ENCODE data around the gene RPS2. TPM values are rescaled to one million over a fixed set of nuclear protein-coding genes. Genes with fewer than 3 reads are reported as not detected.
A peak's percentile ranks its signal among the peaks of the same experiment; 100 is the strongest.

RPS2 gene
- total RNA-seq, 2 experiments from 2014 or later = 2,564 to 2,882 TPM

GRCh38 chr16:1975432-1976215 lies 11.0 kb upstream of the RPS2 start:
- no peaks in the 10 kb centered on the region for H3K9me3 Mint-ChIP-seq
- no peak overlapping the region for H3K4me3 Mint-ChIP-seq
- CTCF ChIA-PET = no interaction called here
- peaks cover 5% of the 10 kb centered on the region for H3K27me3 Mint-ChIP-seq
- H3K4me1 Mint-ChIP-seq = peaks cover 19% of the 10 kb centered on the region
- POLR2A ChIA-PET = no interaction called here
- DNase-seq = no peak
- no peak overlapping the region for H3K27ac Mint-ChIP-seq
- peaks cover 9% of the 10 kb centered on the region for H3K36me3 Mint-ChIP-seq (ENCODE audit: low read depth)

GRCh38 chr16:1974157-1975070 lies 9.8 kb upstream of the RPS2 start:
- Mint-ChIP-seq H3K9me3 (no peaks in the 10 kb centered on the region), H3K4me1 (peaks cover 21% of the 10 kb centered on the region), H3K27me3 (no peaks in the 10 kb centered on the region), H3K4me3 (no peak overlapping the region), H3K36me3 (ENCODE audit: low read depth) (peaks cover 8% of the 10 kb centered on the region), H3K27ac (no peak overlapping the region)
- POLR2A ChIA-PET = no interaction called here
- DNase-seq = no peak
- CTCF ChIA-PET = no interaction called here

GRCh38 chr16:1973461-1974156 lies 9.0 kb upstream of the RPS2 start:
- peak overlapping the region; percentile 62 for H3K27ac Mint-ChIP-seq
- peaks cover 7% of the 10 kb centered on the region for H3K36me3 Mint-ChIP-seq (ENCODE audit: low read depth)
- ChIA-PET CTCF (no interaction called here), POLR2A (no interaction called here)
- no peaks in the 10 kb centered on the region for H3K9me3 Mint-ChIP-seq
- DNase-seq = no peak
- peak overlapping the region; percentile 48 for H3K4me3 Mint-ChIP-seq
- peaks cover 21% of the 10 kb centered on the region for H3K4me1 Mint-ChIP-seq
- no peaks in the 10 kb centered on the region for H3K27me3 Mint-ChIP-seq

GRCh38 chr16:1972490-1972877 lies 7.9 kb upstream of the RPS2 start:
- peak overlapping the region; percentile 99 for H3K27ac Mint-ChIP-seq
- no peak for DNase-seq
- H3K27me3 Mint-ChIP-seq = no peaks in the 10 kb centered on the region
- no peaks in the 10 kb centered on the region for H3K9me3 Mint-ChIP-seq
- peak overlapping the region; percentile 91 for H3K4me3 Mint-ChIP-seq
- peaks cover 21% of the 10 kb centered on the region for H3K4me1 Mint-ChIP-seq
- peaks cover 7% of the 10 kb centered on the region for H3K36me3 Mint-ChIP-seq (ENCODE audit: low read depth)
- POLR2A ChIA-PET = no interaction called here
- CTCF ChIA-PET = no interaction called here

GRCh38 chr16:1971796-1972489 lies 7.3 kb upstream of the RPS2 start, which contains the start of gene TBL3:
TSS of gene TBL3 (plus strand) at chr16:1972053. CDS start at chr16:1972165, 112 bp downstream.
- no peaks in the 10 kb centered on the region for H3K27me3 Mint-ChIP-seq
- H3K4me3 Mint-ChIP-seq = peak within 1 kb of the TSS; percentile 91
- no peaks in the 10 kb centered on the region for H3K9me3 Mint-ChIP-seq
- ChIA-PET POLR2A (interaction anchor here (1.1 kb wide), 1 partner anchor 184 kb away, joined by 6 read pairs; the partner anchor contains the start of gene TRAF7), CTCF (interaction anchor here (0.8 to 1.6 kb wide), 3 partner anchors 9 to 32 kb away, joined by 3 to 5 read pairs (median 5); partner anchors contain the start of gene NOXO1)
- H3K36me3 Mint-ChIP-seq (ENCODE audit: low read depth) = peaks cover 7% of the 10 kb centered on the region
- peak within 1 kb of the TSS; percentile 99 for H3K27ac Mint-ChIP-seq
- peaks cover 21% of the 10 kb centered on the region for H3K4me1 Mint-ChIP-seq
- DNase-seq = peak; percentile 96

GRCh38 chr16:1968146-1968953 lies 3.7 kb upstream of the RPS2 start:
- no peaks in the 10 kb centered on the region for H3K9me3 Mint-ChIP-seq
- H3K27me3 Mint-ChIP-seq = no peaks in the 10 kb centered on the region
- H3K27ac Mint-ChIP-seq = no peak overlapping the region
- H3K4me3 Mint-ChIP-seq = no peak overlapping the region
- peaks cover 34% of the 10 kb centered on the region for H3K4me1 Mint-ChIP-seq
- DNase-seq = no peak
- POLR2A ChIA-PET = no interaction called here
- CTCF ChIA-PET = interaction anchor here (0.7 to 0.9 kb wide), 2 partner anchors 39 to 291 kb away, joined by 3 read pairs; no protein-coding TSS in a partner anchor
- H3K36me3 Mint-ChIP-seq (ENCODE audit: low read depth) = peaks cover 18% of the 10 kb centered on the region

- H3K9me3 Mint-ChIP-seq = no peaks in the 10 kb centered on the region
- peak within 1 kb of the TSS; percentile 96 for H3K27ac Mint-ChIP-seq
- ChIA-PET CTCF (interaction anchor here (1.1 kb wide), 1 partner anchor 38 kb away, joined by 4 read pairs; no protein-coding TSS in a partner anchor), POLR2A (no interaction called here)
- no peak for DNase-seq
- peak within 1 kb of the TSS; percentile 81 for H3K4me3 Mint-ChIP-seq
- H3K4me1 Mint-ChIP-seq = peaks cover 40% of the 10 kb centered on the region
- H3K36me3 Mint-ChIP-seq (ENCODE audit: low read depth) = peaks cover 34% of the 10 kb centered on the region
- no peaks in the 10 kb centered on the region for H3K27me3 Mint-ChIP-seq
These were observed 1.8 kb upstream of the RPS2 start, which contains the start of gene RNF151 for GRCh38 chr16:1966460-1966859. TSS of gene RNF151 (plus strand) at chr16:1966856. CDS start at chr16:1966882, 26 bp downstream.

GRCh38 chr16:1965396-1966001 lies 873 bp upstream of the RPS2 start:
- Mint-ChIP-seq H3K9me3 (no peaks in the 10 kb centered on the region), H3K4me3 (peak overlapping the region; percentile 81), H3K27me3 (no peaks in the 10 kb centered on the region), H3K4me1 (peaks cover 42% of the 10 kb centered on the region), H3K36me3 (ENCODE audit: low read depth) (peaks cover 40% of the 10 kb centered on the region), H3K27ac (peak overlapping the region; percentile 96)
- POLR2A ChIA-PET = interaction anchor here (0.6 to 1.3 kb wide), 6 partner anchors 9 to 520 kb away, joined by 3 to 8 read pairs (median 3); partner anchors contain the start of genes GFER, NUBP2 and SPSB3
- CTCF ChIA-PET = interaction anchor here (0.7 to 1.4 kb wide), 5 partner anchors 13 to 190 kb away, joined by 3 to 7 read pairs (median 4); partner anchors contain the start of genes GFER, NUBP2, SPSB3 and TRAF7
- no peak for DNase-seq

- no peaks in the 10 kb centered on the region for H3K9me3 Mint-ChIP-seq
- H3K36me3 Mint-ChIP-seq (ENCODE audit: low read depth) = peaks cover 40% of the 10 kb centered on the region
- peak; percentile 44 for DNase-seq
- ChIA-PET POLR2A (interaction anchor here (0.9 to 1.3 kb wide), 3 partner anchors 20 to 181 kb away, joined by 3 to 8 read pairs (median 4); partner anchors contain the start of genes GFER, NUBP2 and SPSB3), CTCF (interaction anchor here (0.8 to 1.4 kb wide), 4 partner anchors 12 to 20 kb away, joined by 3 to 7 read pairs (median 4); partner anchors contain the start of gene GFER)
- peaks cover 48% of the 10 kb centered on the region for H3K4me1 Mint-ChIP-seq
- peak overlapping the region; percentile 96 for H3K27ac Mint-ChIP-seq
- no peaks in the 10 kb centered on the region for H3K27me3 Mint-ChIP-seq
- peak overlapping the region; percentile 81 for H3K4me3 Mint-ChIP-seq
These were observed 670 bp downstream of the RPS2 start for GRCh38 chr16:1963806-1964505.
